Left renal pelvis (tissue), 4 donors: ENCODE measurements around the gene SCLT1. TPM values are rescaled to one million over a fixed set of nuclear protein-coding genes. Genes with fewer than 3 reads are reported as not detected.

Source experiments
- DNase-seq, 4 donors: peaks; one replicate each; pipeline ENCODE4 v3.0.0-alpha.2; 2013; ENCODE audit warnings: low read depth in 4 of 4, low spot score in 3 of 4
- polyA plus RNA-seq, 4 donors: library from polyadenylated mRNA; unstranded; fragments of 120-200 nt; gene quantifications; one replicate each; pipeline ENCODE4 v1.2.1, GENCODE V29; 2013; ENCODE audit not compliant: insufficient read length in 4 of 4

SCLT1 gene
- polyA plus RNA-seq, 4 donors: 14.0 to 19.1 (median 17.7) TPM

DNA sequence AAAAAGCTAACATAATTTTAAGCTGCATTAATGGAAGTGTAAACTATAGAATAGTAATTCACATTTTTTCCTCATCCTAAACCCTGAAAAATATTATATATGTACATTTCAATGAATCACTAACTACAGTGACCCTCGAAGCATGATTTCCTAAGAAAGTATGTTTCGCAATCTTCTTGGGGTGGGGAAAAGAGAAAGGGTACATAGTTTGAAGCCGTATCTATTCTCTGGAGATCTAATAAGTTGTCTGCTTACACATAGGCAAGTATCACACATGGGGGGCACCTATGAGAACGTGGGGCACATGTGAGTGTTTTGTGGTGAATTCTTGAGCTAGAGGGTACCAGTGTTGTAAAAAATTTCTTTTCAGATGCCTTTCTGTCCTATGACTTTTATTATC lies 212.7 kb downstream of the SCLT1 start:
- no peak for DNase-seq

GRCh38 chr4:128879971-128880370 lies 213.4 kb downstream of the SCLT1 start:
- no peak for DNase-seq

- DNase-seq: no peak
Measured at GRCh38 chr4:128879283-128879682, 214.1 kb downstream of the SCLT1 start.

GRCh38 chr4:128877934-128878333 lies 215.4 kb downstream of the SCLT1 start:
- DNase-seq: no peak

DNA sequence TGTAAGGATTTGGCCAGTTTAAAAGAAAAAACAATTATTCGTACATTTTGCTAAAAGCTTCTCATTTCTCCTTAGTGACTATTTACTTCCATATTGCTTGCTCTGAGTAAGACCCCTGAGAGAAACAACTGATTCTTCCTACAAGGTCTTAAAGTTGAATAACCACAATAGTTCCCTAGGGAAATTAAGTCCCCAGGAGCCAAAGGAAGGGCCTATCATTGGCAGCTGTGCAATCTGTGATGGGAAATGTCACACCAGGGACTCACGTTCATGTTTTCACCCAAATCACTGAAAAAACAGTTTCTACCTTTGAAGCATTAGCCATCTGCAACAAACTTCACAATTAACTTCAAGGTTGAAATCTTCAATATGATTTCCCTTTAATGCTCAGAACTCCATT lies 217.1 kb downstream of the SCLT1 start:
- no peak for DNase-seq

- no peak for DNase-seq
Measured at GRCh38 chr4:128871948-128872347, 221.4 kb downstream of the SCLT1 start.

DNA sequence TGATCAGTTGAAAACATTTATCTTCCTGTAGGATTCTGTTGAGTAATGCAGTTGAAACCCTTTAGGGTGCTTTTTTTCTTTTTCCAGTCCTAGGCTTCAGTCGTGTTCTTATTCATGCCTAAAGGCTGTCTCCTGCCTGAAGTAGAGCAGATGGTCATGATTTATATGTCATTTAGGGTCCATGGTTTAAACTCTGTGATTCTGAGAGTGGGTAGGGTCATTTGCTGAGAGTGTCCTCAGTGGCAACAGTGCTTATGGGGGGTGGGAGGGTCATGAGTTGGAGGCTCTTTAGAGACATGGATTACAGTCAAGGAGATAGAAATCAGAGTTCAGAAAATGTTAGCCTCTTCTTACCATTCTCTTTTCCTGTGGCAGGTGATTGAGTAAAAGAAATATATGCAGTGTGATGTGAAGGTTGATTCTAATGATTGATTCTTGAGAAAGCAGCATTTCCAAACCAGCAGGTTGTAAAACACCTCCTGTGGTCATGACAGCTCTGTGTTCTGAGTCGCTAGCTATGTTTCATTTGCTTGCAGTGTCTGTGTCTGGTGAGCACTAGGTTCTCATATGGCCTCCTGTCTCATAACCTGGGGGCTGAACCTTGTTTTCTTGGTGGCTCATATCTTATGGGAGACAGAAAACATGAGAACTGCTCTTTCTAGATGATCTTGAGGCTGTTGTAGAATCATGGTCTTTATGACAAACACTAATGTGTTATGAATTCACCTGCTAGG lies 223.4 kb downstream of the SCLT1 start:
- DNase-seq: no peak

GRCh38 chr4:128868758-128869157 lies 224.6 kb downstream of the SCLT1 start:
- DNase-seq: no peak

DNA sequence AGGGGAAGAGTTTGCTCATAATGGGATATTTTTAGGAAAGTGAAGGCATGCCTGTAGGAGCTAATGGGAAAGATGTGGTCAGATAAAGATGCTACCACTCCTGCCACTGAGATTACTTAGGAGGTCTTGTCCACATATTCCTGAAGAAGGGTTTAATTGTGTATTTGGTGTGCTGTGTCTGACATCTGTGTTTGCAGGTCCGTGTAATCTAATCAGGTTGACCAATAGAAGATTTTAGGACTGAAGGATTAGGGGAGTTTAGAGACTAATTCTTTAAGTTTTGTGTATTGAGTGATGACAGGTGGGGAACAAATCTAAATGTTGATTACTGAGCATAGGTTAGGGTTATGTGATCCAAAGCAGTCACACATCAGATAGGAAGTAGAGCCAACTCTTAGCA lies 226.6 kb downstream of the SCLT1 start:
- no peak for DNase-seq

DNA sequence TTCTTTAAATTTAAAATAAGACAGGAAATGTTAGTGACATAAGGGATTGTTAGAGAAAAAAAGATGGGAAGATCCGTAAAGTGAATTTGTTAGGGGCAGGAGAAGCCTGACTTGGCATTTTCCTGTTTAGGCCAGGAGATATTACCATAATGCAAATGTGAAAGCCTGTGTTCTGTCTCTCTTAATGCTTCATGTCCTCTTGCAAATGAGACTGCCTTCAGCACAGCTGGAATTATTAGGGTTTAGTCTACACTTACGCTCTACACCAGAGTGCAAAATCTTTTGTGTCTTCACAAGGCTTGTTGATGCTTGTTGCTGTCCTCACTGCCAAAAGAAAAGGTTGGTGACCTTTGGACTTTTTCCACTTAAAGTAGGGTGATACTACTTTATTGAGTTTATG lies 227.1 kb downstream of the SCLT1 start:
- no peak for DNase-seq

GRCh38 chr4:128865132-128865531 lies 228.2 kb downstream of the SCLT1 start:
- DNase-seq: no peak

- peak; percentile 51 to 75 (median 70) for DNase-seq
Measured at GRCh38 chr4:128863312-128864075, 229.8 kb downstream of the SCLT1 start.

- DNase-seq: no peak
Measured at GRCh38 chr4:128862608-128863311, 230.6 kb downstream of the SCLT1 start.

DNA sequence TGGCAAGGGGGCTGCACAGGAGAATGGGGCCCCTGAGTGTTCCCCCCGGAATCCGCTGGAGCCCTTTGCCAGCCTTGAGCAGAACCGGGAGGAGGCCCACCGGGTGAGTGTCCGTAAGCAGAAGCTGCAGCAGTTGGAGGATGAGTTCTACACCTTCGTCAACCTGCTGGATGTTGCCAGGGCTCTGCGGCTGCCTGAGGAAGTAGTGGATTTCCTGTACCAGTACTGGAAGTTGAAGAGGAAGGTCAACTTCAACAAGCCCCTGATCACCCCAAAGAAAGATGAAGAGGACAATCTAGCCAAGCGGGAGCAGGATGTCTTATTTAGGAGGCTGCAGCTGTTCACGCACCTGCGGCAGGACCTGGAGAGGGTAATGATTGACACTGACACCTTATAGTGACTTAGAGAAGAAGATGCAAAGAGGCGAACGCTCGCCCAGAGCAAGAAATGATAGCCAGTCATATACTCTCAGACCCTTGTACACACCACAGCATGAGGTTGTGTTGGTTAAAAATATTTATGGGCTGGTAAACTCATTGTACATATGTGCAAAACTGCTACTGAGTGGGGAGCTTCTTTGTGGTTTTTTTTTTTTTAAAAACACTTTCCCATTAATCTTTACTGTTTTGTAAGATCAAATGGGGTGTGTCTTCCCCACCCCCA lies 231.4 kb downstream of the SCLT1 start:
- no peak for DNase-seq

DNA sequence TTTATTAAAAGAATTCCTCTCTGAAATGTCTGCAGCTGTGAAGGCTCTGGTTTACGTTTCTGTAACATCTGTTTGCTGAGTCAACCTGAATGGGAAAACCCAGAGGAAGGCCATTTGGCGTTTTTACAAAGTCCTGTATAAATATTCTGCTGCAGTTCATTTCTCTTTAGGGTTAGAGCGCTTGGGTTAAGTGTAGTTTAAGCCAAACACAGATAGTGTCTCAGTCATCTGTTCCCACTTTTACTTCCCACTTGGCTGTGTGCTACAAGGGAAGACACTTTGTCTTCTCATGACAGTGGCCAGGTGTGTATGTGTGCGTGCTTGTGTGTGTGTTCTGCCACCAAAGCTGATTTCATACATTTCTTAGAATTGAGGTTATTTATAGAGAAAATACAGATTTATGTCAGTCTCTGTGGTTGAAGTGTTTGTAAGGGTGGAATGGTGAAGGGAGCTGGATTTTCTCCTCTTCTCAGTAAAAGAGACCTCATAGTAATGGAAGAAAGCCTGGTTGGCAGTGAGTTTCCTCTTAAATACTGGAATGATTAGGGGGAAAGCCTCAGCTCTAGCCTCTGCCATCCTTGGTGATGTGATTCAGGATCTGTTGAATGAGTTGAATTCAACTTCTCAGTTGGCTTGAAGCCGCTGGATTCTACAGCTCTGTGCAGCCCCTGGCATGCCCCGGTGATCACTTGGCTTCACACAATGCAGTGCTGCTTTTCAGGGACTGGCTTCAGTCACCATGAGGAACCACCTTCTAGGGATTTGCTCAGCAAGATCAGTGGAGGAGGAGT lies 233.3 kb downstream of the SCLT1 start:
- no peak for DNase-seq

- no peak for DNase-seq
Measured at GRCh38 chr4:128858879-128859671, 234.3 kb downstream of the SCLT1 start.

GRCh38 chr4:128856246-128856645 lies 237.1 kb downstream of the SCLT1 start:
- no peak for DNase-seq

DNA sequence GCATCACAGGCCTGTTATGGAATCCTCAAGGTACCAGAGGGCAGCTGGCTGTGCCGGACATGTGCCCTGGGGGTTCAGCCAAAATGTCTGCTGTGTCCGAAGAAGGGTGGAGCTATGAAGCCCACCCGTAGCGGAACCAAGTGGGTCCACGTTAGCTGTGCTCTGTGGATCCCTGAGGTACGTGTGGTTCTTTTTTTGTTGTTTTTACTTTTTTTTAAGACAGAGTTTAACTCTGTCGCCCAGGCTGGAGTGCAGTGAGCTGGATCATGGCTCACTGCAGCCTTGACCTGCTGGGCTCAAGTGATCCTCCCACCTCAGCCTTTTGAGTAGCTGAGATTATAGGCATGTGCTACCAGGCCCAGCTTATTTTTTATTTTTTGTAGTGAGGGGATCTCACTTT lies 237.7 kb downstream of the SCLT1 start:
- DNase-seq: no peak

- no peak for DNase-seq
Measured at GRCh38 chr4:128854433-128854832, 238.9 kb downstream of the SCLT1 start.
